ENCODE results near the gene TSPAN1. TPM values are rescaled to one million over a fixed set of nuclear protein-coding genes. Genes with fewer than 3 reads are reported as not detected.

Gene TSPAN1
- total and polyA plus RNA-seq, 2 experiments from 2014 or later, result not detected

- Histone ChIP-seq H3K36me3 (peaks cover 33% of the 10 kb centered on the region), H3K27me3 (no peaks in the 10 kb centered on the region), H3K27ac (no peak overlapping the region), H3K9me3 (ENCODE audit: low read depth) (no peaks in the 10 kb centered on the region), H3K4me3 (no peak overlapping the region), H3K4me1 (ENCODE audit: low read depth) (no peaks in the 10 kb centered on the region)
- TF ChIP-seq, protein P1, sequence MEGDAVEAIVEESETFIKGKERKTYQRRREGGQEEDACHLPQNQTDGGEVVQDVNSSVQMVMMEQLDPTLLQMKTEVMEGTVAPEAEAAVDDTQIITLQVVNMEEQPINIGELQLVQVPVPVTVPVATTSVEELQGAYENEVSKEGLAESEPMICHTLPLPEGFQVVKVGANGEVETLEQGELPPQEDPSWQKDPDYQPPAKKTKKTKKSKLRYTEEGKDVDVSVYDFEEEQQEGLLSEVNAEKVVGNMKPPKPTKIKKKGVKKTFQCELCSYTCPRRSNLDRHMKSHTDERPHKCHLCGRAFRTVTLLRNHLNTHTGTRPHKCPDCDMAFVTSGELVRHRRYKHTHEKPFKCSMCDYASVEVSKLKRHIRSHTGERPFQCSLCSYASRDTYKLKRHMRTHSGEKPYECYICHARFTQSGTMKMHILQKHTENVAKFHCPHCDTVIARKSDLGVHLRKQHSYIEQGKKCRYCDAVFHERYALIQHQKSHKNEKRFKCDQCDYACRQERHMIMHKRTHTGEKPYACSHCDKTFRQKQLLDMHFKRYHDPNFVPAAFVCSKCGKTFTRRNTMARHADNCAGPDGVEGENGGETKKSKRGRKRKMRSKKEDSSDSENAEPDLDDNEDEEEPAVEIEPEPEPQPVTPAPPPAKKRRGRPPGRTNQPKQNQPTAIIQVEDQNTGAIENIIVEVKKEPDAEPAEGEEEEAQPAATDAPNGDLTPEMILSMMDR (IDR thresholded peaks at IDR 0.05; ENCODE audit: low read depth, low read length), result no peak
- no peak for DNase-seq (ENCODE audit: low read depth in 1 of 2, low spot score in 1 of 2)
These were observed 16.3 kb downstream of the TSPAN1 start for GRCh38 chr1:46191033-46191701.

DNA sequence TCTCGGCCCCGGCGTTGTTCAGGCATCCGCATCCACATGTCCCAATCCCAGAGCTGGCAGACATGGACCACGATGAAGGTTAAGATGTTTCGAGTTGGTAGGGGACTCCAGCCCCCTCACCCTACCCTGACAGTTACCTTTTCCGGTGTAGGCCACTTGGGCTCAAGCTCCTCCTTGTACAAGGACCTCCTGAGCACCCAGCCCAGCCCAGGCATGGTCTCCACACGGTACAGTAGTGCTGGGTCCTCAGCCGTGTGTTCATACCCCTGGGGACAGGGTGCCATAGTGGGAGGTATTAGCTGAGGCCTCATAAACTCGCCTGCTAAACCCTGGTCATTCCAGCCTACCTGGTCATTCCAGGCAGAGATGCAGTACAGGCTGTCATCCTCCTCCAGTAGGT lies 17.3 kb downstream of the TSPAN1 start:
- peaks cover 36% of the 10 kb centered on the region for H3K36me3 ChIP-seq
- TF ChIP-seq, protein P1 (IDR thresholded peaks at IDR 0.05; ENCODE audit: low read depth, low read length), result no peak
- H3K27ac ChIP-seq, result no peak overlapping the region
- no peaks in the 10 kb centered on the region for H3K27me3 ChIP-seq
- H3K4me3 ChIP-seq, result no peak overlapping the region
- H3K4me1 ChIP-seq (ENCODE audit: low read depth), result no peaks in the 10 kb centered on the region
- DNase-seq (ENCODE audit: low read depth in 1 of 2, low spot score in 1 of 2), result no peak
- no peaks in the 10 kb centered on the region for H3K9me3 ChIP-seq (ENCODE audit: low read depth)

- TF ChIP-seq, protein P1 (IDR thresholded peaks at IDR 0.05; ENCODE audit: low read depth, low read length), result no peak
- H3K4me1 ChIP-seq (ENCODE audit: low read depth), result no peaks in the 10 kb centered on the region
- H3K36me3 ChIP-seq, result peaks cover 36% of the 10 kb centered on the region
- no peak overlapping the region for H3K27ac ChIP-seq
- no peak for DNase-seq (ENCODE audit: low read depth in 1 of 2, low spot score in 1 of 2)
- no peaks in the 10 kb centered on the region for H3K27me3 ChIP-seq
- no peak overlapping the region for H3K4me3 ChIP-seq
- H3K9me3 ChIP-seq (ENCODE audit: low read depth), result no peaks in the 10 kb centered on the region
These were observed 18.4 kb downstream of the TSPAN1 start for GRCh38 chr1:46193285-46193684.

- DNase-seq (ENCODE audit: low read depth in 1 of 2, low spot score in 1 of 2), result no peak
- Histone ChIP-seq H3K4me3 (no peak overlapping the region), H3K4me1 (ENCODE audit: low read depth) (peaks cover 3% of the 10 kb centered on the region), H3K36me3 (peaks cover 33% of the 10 kb centered on the region), H3K27ac (no peak overlapping the region), H3K9me3 (ENCODE audit: low read depth) (no peaks in the 10 kb centered on the region), H3K27me3 (no peaks in the 10 kb centered on the region)
- TF ChIP-seq, protein P1 (IDR thresholded peaks at IDR 0.05; ENCODE audit: low read depth, low read length), result no peak
These were observed 19.2 kb downstream of the TSPAN1 start for GRCh38 chr1:46193984-46194570.

GRCh38 chr1:46194641-46195193 lies 19.8 kb downstream of the TSPAN1 start:
- no peak overlapping the region for H3K27ac ChIP-seq
- DNase-seq (ENCODE audit: low read depth in 1 of 2, low spot score in 1 of 2), result no peak
- peaks cover 3% of the 10 kb centered on the region for H3K4me1 ChIP-seq (ENCODE audit: low read depth)
- no peaks in the 10 kb centered on the region for H3K27me3 ChIP-seq
- TF ChIP-seq, protein P1 (IDR thresholded peaks at IDR 0.05; ENCODE audit: low read depth, low read length), result no peak
- peaks cover 31% of the 10 kb centered on the region for H3K36me3 ChIP-seq
- no peak overlapping the region for H3K4me3 ChIP-seq
- no peaks in the 10 kb centered on the region for H3K9me3 ChIP-seq (ENCODE audit: low read depth)

Measured in cardiac muscle cell (in vitro differentiated cells and primary cell).